H1 (cell line): ENCODE data around the gene NINJ2. TPM values are rescaled to one million over a fixed set of nuclear protein-coding genes. Genes with fewer than 3 reads are reported as not detected.

Source experiments
- JUN ChIP-seq: IDR thresholded peaks from 2 replicates; pipeline ENCODE4 v1.6.1; 2011; ENCODE audit warnings: low read depth, mild to moderate bottlenecking, improper control_type of control experiment, low read length
- MAFK ChIP-seq: IDR thresholded peaks from 2 replicates; pipeline ENCODE4 v1.6.1; 2012; ENCODE audit warnings: low read depth, mild to moderate bottlenecking, improper control_type of control experiment, low read length
- RAD21 ChIP-seq, 2 experiments: IDR thresholded peaks in 1 of 2; conservative IDR thresholded peaks in 1 of 2; 2 replicates each; pipeline ENCODE4 v1.6.1; 2011; ENCODE audit warnings: low read depth in 2 of 2, low read length in 2 of 2, improper control_type of control experiment in 1 of 2, inconsistent platforms in 1 of 2, mild to moderate bottlenecking in 1 of 2, moderate library complexity in 1 of 2
- TAF1 ChIP-seq: IDR thresholded peaks from 2 replicates; pipeline ENCODE4 v1.6.1; 2011; ENCODE audit warnings: mild to moderate bottlenecking, low read depth, low read length
- TEAD4 ChIP-seq: IDR thresholded peaks from 2 replicates; pipeline ENCODE4 v1.6.1; 2012; ENCODE audit warnings: low read depth, low read length, inconsistent platforms, mixed read lengths
- polyA plus RNA-seq, 7 experiments: library from polyadenylated mRNA; depleted of rRNA in 3 of 7; stranded (reverse) in 5 of 7; unstranded in 2 of 7; fragments of >200 nt in 5 of 7; fragments of 200-250 nt in 2 of 7; gene quantifications; 1 replicate in 5 of 7; 2 replicates in 1 of 7; 4 replicates in 1 of 7; pipeline versions ENCODE4 v1.2.1 to v1.2.3, GENCODE V29; 2011 to 2013; ENCODE audit warnings: missing spikeins in 2 of 7, mixed read lengths in 2 of 7
- total RNA-seq: library from RNA; stranded (reverse); fragmentation: NEBNext Ultra II Directional; extraction: Animal tissue kit (Norgen Biotek cat#: 25700); gene quantifications from 2 replicates; pipeline ENCODE4 v1.2.1, GENCODE V29; 2021

Gene NINJ2
- total and polyA plus RNA-seq, 2 of the 8 experiments (the other 6 are each of a cell fraction or from before 2014, with no cell fraction given) = 1.4 TPM; not detected in 1

- TF ChIP-seq MAFK = no peak
- TF ChIP-seq JUN = no peak
- no peak for TF ChIP-seq RAD21 (IDR thresholded peaks at IDR 0.05 in 1 of 2, conservative IDR thresholded peaks at IDR 0.05 in 1 of 2; ENCODE audit: low read depth in 2 of 2, low read length in 2 of 2)
- no peak for TF ChIP-seq TAF1
- TF ChIP-seq TEAD4 = no peak
These were observed 2.8 kb upstream of the NINJ2 start (continued) for GRCh38 chr12:666066-666465.
